D721Med (cell line): ENCODE results near the gene NDUFAF5.
"Not testable (repeated sequence)": the region's sequence is repeated elsewhere in the genome, so short reads cannot be mapped to it uniquely, and the experiment has no call there.

Experiments
- DNase-seq: peaks from one replicate; pipeline ENCODE4 v3.0.0; 2011; ENCODE audit warnings: low spot score; ENCODE audit not compliant: insufficient read length
- FAIRE-seq: peaks from 2 replicates; lab custom pipeline; 2011; peaks lifted over from hg19 to GRCh38; lab: Jason Lieb, UNC
- TF ChIP-seq, protein P1 (sequence below): IDR thresholded peaks from 2 replicates; pipeline ENCODE4 v1.5.1; 2012; ENCODE audit warnings: mild to moderate bottlenecking, control low read depth; ENCODE audit not compliant: insufficient read depth; ENCODE audit errors: missing control alignments

The NDUFAF5 gene, protein sequence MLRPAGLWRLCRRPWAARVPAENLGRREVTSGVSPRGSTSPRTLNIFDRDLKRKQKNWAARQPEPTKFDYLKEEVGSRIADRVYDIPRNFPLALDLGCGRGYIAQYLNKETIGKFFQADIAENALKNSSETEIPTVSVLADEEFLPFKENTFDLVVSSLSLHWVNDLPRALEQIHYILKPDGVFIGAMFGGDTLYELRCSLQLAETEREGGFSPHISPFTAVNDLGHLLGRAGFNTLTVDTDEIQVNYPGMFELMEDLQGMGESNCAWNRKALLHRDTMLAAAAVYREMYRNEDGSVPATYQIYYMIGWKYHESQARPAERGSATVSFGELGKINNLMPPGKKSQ

DNA sequence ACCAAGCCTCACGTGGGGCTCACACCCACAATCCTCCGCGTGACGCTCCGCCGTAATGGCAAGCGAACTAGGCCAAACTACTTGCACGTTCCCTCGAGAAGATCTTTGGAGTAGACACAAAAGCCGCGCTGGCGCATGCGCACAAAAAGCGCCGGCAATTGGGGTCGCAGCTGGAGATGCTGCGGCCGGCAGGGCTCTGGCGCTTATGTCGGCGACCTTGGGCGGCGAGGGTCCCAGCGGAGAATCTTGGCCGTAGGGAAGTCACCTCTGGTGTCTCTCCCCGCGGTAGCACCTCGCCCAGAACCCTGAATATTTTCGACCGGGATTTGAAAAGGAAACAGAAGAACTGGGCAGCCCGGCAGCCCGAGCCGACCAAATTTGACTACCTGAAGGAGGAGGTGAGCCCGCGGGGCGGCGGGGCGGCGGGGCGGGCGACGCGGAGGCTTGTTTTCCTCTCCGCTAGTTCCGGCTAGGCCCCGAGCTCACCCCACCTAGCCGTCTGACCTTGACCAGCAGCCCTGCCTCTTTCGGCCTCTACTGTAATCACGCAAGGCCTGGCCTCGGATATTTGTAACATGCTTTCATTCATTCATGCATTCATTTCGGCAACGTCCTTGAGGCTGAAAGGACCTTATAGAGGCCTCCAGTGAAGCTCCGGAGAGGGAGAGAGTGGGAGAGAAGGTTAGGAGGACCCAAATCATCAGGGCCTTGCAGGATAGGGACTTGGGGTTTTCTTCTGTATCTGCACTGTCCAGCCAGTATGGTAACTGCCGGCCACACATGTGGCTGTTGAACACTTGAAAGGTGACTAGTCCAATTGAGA lies at the start of gene NDUFAF5, which contains the start of gene ESF1:
Gene NDUFAF5 (plus strand): TSS at position 136 of the 823 bp plus-strand sequence. CDS start 41 bp downstream, at position 177.
Gene ESF1 (minus strand): TSS at position 27 of the 823 bp plus-strand sequence. CDS start 1,779 bp downstream, outside the sequence.
- TF ChIP-seq, protein P1, sequence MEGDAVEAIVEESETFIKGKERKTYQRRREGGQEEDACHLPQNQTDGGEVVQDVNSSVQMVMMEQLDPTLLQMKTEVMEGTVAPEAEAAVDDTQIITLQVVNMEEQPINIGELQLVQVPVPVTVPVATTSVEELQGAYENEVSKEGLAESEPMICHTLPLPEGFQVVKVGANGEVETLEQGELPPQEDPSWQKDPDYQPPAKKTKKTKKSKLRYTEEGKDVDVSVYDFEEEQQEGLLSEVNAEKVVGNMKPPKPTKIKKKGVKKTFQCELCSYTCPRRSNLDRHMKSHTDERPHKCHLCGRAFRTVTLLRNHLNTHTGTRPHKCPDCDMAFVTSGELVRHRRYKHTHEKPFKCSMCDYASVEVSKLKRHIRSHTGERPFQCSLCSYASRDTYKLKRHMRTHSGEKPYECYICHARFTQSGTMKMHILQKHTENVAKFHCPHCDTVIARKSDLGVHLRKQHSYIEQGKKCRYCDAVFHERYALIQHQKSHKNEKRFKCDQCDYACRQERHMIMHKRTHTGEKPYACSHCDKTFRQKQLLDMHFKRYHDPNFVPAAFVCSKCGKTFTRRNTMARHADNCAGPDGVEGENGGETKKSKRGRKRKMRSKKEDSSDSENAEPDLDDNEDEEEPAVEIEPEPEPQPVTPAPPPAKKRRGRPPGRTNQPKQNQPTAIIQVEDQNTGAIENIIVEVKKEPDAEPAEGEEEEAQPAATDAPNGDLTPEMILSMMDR: no peak
- FAIRE-seq: no peak
- DNase-seq: peak; percentile 31

DNA sequence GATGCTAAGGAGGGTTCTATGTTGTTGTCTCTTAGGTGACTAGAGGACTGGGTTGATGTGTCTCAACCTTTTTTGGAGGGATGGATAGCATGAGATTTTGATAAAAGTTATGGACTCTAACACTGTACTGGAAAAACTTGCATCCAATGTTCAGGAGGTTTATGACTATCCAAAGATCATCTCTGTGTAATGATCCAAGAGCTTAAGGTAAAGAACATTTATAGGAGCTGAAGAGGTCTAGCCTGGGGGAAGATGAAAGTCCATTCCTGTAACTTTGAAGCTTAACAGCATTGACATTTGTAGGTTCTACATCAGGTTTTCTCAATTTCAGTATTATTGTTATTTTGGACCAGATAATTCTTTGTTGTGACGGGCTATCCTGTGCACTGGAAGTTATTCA lies 49.0 kb upstream of the NDUFAF5 start:
- TF ChIP-seq, protein P1: no peak
- FAIRE-seq (no peak), DNase-seq (no peak)

DNA sequence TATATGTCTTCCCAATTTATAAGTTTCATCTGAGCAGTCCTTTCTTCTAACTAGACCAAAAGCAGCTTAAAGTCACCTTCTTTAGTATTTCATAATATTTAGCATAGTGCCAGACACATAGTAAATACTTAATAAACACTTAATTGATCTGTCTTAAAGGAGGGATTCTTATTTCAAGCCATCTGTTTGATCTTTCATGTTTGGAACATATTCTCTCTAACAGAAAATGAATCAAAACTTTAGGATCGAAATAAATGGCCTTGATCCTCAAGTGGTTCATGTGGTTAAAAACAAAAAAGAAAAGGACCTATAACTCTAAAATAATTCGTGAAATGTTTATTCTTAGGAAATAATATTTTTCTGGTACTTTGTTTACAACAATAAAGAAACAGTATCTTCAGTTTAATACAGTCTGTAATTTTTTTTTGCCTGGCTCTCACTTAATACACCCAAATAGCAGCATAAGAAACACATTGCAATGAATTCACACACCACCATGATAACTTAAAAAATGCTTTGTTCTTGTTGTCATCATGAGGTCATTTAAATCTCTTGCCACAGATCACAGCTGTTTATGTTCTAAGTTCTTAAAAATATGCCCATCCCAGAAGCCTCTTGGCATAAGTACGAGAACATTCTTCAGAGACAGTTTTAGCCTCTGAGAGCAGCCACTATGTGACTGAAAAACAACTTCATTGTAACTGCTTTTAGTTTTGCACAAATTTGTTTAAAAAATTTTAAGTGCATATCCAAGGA lies 48.2 kb upstream of the NDUFAF5 start:
- DNase-seq (no peak), FAIRE-seq (no peak)
- TF ChIP-seq, protein P1: no peak

DNA sequence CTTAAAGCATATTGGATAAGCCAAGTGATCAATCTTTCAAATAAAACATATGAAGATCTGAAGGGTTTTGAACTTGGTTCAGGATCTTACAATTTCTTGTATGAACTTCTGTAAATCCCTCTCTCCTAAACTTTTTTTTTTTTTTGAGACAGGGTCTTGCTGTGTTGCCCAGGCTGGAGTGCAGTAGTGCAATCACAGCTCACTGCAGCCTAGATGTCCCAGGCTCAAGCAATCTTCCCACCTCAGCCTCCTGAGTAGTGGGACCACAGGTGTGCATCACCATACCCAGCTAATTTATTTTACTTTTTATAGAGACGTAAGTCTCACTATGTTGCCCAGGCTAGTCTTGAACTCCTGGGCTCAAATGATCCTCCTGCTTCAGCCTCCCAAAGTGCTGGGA lies 46.6 kb upstream of the NDUFAF5 start:
- FAIRE-seq, DNase-seq: not testable (repeated sequence)

DNA sequence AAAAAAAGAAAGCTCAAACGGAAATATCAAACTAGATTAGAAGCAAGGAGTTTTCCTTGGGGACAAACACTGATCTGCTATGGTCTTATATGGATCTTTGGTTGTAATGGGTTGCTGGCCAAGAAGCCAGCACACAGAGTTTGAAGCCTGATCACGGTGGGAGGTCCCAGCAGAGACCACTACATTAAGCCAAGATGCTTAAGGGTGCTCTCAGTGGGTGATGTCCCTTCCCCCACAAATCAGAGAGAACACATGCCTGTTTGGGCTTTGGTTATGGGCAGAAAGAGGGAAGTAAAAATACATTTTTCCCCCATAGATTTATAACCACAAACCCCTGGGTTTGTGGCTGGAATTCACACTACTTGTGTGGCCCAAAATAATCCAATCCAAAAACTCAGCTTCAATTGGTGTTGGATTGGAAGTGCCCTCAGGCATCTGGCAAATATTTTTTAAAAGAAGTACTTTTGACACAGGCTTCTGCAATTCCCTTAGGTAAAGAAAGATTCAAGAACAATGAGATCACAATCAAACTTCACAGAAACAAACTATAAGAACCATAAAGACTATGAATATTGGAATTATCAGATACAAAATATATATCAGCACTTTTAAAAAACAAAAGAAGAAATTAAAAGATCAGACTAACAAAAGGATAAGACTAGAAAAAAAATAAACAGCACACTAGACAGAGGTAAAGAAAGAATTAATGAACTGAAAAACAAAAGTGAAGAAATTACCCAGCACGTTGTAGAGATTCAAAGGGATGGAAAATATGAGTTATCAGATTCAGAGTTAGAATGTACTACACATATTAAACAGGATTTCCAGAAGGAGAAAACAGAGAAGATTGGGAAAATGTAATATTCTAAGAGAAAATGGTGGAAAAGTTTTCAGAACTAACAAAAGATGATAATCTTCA lies 44.8 kb upstream of the NDUFAF5 start:
- FAIRE-seq (no peak), DNase-seq (no peak)
- TF ChIP-seq, protein P1: no peak

DNA sequence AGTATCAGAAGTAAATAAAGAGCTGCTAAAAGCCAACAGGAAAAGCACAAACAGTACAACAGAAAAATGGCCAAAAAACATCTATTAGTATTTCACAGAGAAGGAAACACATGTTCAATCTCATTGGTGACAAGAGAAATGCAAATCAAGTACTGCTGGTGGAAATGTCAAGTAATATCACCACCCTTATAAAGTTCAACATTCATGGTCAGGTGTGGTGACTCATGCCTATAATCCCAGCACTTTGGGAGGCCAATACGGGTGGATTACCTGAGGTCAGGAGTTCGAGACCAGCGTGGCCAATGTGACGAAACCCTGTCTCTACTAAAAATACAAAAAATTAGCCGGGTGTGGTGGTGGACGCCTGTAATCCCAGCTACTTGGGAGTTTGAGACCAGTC lies 42.9 kb upstream of the NDUFAF5 start:
- TF ChIP-seq, protein P1: no peak
- no peak for DNase-seq
- no peak for FAIRE-seq
